ENCODE results near the gene MSRB1.

- TF ChIP-seq, protein P1, sequence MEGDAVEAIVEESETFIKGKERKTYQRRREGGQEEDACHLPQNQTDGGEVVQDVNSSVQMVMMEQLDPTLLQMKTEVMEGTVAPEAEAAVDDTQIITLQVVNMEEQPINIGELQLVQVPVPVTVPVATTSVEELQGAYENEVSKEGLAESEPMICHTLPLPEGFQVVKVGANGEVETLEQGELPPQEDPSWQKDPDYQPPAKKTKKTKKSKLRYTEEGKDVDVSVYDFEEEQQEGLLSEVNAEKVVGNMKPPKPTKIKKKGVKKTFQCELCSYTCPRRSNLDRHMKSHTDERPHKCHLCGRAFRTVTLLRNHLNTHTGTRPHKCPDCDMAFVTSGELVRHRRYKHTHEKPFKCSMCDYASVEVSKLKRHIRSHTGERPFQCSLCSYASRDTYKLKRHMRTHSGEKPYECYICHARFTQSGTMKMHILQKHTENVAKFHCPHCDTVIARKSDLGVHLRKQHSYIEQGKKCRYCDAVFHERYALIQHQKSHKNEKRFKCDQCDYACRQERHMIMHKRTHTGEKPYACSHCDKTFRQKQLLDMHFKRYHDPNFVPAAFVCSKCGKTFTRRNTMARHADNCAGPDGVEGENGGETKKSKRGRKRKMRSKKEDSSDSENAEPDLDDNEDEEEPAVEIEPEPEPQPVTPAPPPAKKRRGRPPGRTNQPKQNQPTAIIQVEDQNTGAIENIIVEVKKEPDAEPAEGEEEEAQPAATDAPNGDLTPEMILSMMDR (IDR thresholded peaks at IDR 0.05; ENCODE audit: low read depth, low read length, poor library complexity, severe bottlenecking): no peak
- TF ChIP-seq EZH2phosphoT487 (IDR thresholded peaks at IDR 0.05; ENCODE audit: borderline replicate concordance, low read length): no peak
Measured at GRCh38 chr16:1981398-1981836, 38.4 kb upstream of the MSRB1 start, which contains the start of gene NOXO1.

Data from DOHH2 (cell line).